Pancreas (tissue), 10 donors: ENCODE results near the gene CEP76. TPM values are rescaled to one million over a fixed set of nuclear protein-coding genes. Genes with fewer than 3 reads are reported as not detected.
A peak's percentile ranks its signal among the peaks of the same experiment; 100 is the strongest.

Experiments
- ATAC-seq, 4 donors: fragments of 200-7000 bp; cut with Tn5 transposase; one replicate each; pipeline versions ENCODE4 v1.8.0 to v1.9.1; 2020; ENCODE audit warnings: mild to moderate bottlenecking in 4 of 4, moderate library complexity in 4 of 4
- DNase-seq, 6 donors: peaks; one replicate each; pipeline ENCODE4 v3.0.0-alpha.2; 2020
- FAIRE-seq: peaks from 2 replicates; lab custom pipeline; 2012; peaks lifted over from hg19 to GRCh38; lab: Jason Lieb, UNC
- H3K27ac ChIP-seq, 4 donors: fragments of 200-600 bp; sonication (generic); 1 replicate in 3 of 4; 2 replicates in 1 of 4; pipeline versions ENCODE4 v1.5.0 to v1.8.0; 2020
- H3K27me3 ChIP-seq, 4 donors: fragments of 200-600 bp; one replicate each; pipeline ENCODE4 v1.8.0; 2021
- H3K36me3 ChIP-seq, 3 donors: fragments of 200-600 bp; sonication (generic) in 1 of 3; one replicate each; pipeline versions ENCODE4 v1.5.0 to v1.8.0; 2020 to 2021
- H3K4me1 ChIP-seq, 3 donors: fragments of 200-600 bp; one replicate each; pipeline ENCODE4 v1.8.0; 2021
- H3K4me3 ChIP-seq, 4 donors: fragments of 200-600 bp; sonication (generic) in 2 of 4; one replicate each; pipeline versions ENCODE4 v1.5.0 to v1.8.0; 2020 to 2021
- H3K9me3 ChIP-seq, 4 donors: fragments of 200-600 bp; one replicate each; pipeline ENCODE4 v1.8.0; 2021
- CTCF ChIP-seq, 4 donors: fragments of 200-600 bp; sonication (generic) in 3 of 4; IDR thresholded peaks; one replicate each; pipeline versions ENCODE4 v1.5.0 to v1.8.0; 2021; ENCODE audit warnings: antibody characterized with exemption in 4 of 4
- WGBS, 2 donors: extraction: QIAGEN DNeasy Blood & Tissue Kit; methylation state at CpG; one replicate each; pipeline ENCODE4 v1.1.7; 2013; 5-methylcytosine and 5-hydroxymethylcytosine counted together
- intact Hi-C, 3 donors: fragments of 100-400 bp; cut with DNase I; formaldehyde crosslinking; loops; one replicate each; pipeline versions ENCODE4 v1.11.1 to v1.14.2; 2022
- polyA plus RNA-seq, 2 donors: library from polyadenylated mRNA; stranded (reverse); fragments of 200-250 nt; gene quantifications; one replicate each; pipeline ENCODE4 v1.2.3, GENCODE V29; 2013
- total RNA-seq, 6 donors: library from RNA; stranded (reverse); fragmentation: NEBNext Ultra II Directional in 4 of 6; extraction: Animal tissue kit (Norgen Biotek cat#: 25700) in 4 of 6; gene quantifications; one replicate each; pipeline versions ENCODE4 v1.2.1 to v1.2.4, GENCODE V29; 2021 to 2023
- donor health status: healthy with polysubstance abuse.
- donor health status: DM: no; HTN: no; CAD: no; lungs with moderate emphysema.
- donor health status: DM: no; HTN: no; CAD: no.
- donor health status: control.
- donor health status: control.
- donor health status: Bipolar disorder and iron deficiency.
- donor health status: DM: yes; HTN: yes; CAD: no.
- donor health status: DM: no; HTN: no; CAD: no.
- donor health status: DM: no; HTN: no; CAD: no.
- donor health status: DM: yes; HTN: yes; CAD: no.

Gene CEP76
- total and polyA plus RNA-seq, 8 donors = 1.6 to 3.6 (median 2.4) TPM

- intact Hi-C loops = no loop called here
- H3K27me3 ChIP-seq = no peaks in the 10 kb centered on the region
- no peak overlapping the region for H3K4me3 ChIP-seq
- FAIRE-seq (no peak), DNase-seq (no peak), ATAC-seq (no peak)
- no peak overlapping the region for H3K27ac ChIP-seq
- H3K36me3 ChIP-seq = no peaks in the 10 kb centered on the region
- TF ChIP-seq CTCF (IDR thresholded peaks at IDR 0.05) = no peak
- H3K4me1 ChIP-seq = peaks cover 0 to 4% (median 0%) of the 10 kb centered on the region in 3 donors
- H3K9me3 ChIP-seq = no peaks in the 10 kb centered on the region
- 86 to 89% methylated on average over 6 of the region's 6 CpGs for WGBS, 2 donors
Measured at GRCh38 chr18:12640881-12641200, 61.7 kb downstream of the CEP76 start.

- peak in 1 of 4 donors; percentile 32 for ATAC-seq
- no peaks in the 10 kb centered on the region for H3K27me3 ChIP-seq
- no peak overlapping the region for H3K4me3 ChIP-seq
- H3K9me3 ChIP-seq = no peaks in the 10 kb centered on the region
- DNase-seq = no peak
- no peaks in the 10 kb centered on the region for H3K36me3 ChIP-seq
- no peak overlapping the region for H3K27ac ChIP-seq
- FAIRE-seq = no peak
- intact Hi-C loops = no loop called here
- TF ChIP-seq CTCF (IDR thresholded peaks at IDR 0.05) = no peak
- WGBS, 2 donors = 72 to 84% methylated on average over 5 of the region's 5 CpGs
- no peaks in the 10 kb centered on the region for H3K4me1 ChIP-seq
Measured at GRCh38 chr18:12639990-12640880, 62.3 kb downstream of the CEP76 start.

- Histone ChIP-seq H3K27me3 (no peaks in the 10 kb centered on the region), H3K27ac (no peak overlapping the region), H3K4me1 (no peaks in the 10 kb centered on the region), H3K4me3 (no peak overlapping the region), H3K9me3 (no peaks in the 10 kb centered on the region), H3K36me3 (no peaks in the 10 kb centered on the region)
- no peak for TF ChIP-seq CTCF (IDR thresholded peaks at IDR 0.05)
- intact Hi-C loops = no loop called here
- DNase-seq (no peak), ATAC-seq (no peak), FAIRE-seq (no peak)
- 65 to 78% methylated on average over 3 of the region's 3 CpGs for WGBS, 2 donors
Measured at GRCh38 chr18:12638644-12639124, 63.8 kb downstream of the CEP76 start.

GRCh38 chr18:12637901-12638643 is 64.5 kb downstream of the CEP76 start:
- FAIRE-seq (no peak), ATAC-seq (no peak), DNase-seq (no peak)
- Histone ChIP-seq H3K4me1 (no peaks in the 10 kb centered on the region), H3K36me3 (no peaks in the 10 kb centered on the region), H3K27me3 (no peaks in the 10 kb centered on the region), H3K4me3 (no peak overlapping the region), H3K27ac (no peak overlapping the region), H3K9me3 (no peaks in the 10 kb centered on the region)
- TF ChIP-seq CTCF (IDR thresholded peaks at IDR 0.05) = no peak
- intact Hi-C loops = no loop called here
- WGBS, 2 donors = 90 to 96% methylated on average over 4 of the region's 4 CpGs
